ENCODE measurements around the gene UBE3D.
"Not testable (repeated sequence)": the region's sequence is repeated elsewhere in the genome, so short reads cannot be mapped to it uniquely, and the experiment has no call there.

UBE3D gene

DNA sequence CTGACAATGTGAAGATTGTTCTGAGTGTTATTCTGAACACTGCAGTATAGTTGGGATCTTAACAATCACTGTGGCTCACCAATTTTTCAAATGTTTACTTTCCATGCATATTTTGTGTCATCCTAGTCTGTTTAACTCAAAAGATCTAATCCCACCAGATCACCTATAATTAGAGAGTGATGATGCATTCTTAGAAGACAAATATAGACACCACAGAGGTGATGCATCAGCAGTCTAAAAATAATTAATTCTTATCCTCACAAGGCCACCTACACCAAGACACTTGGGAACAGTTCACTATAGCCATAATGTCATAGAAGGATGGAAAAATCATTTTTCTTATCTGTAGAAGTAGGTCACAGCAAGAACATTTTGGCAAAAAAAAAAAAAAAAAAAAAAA is 154.8 kb downstream of the UBE3D start:
- no peak for DNase-seq (ENCODE audit: low read depth in 2 of 2)

DNA sequence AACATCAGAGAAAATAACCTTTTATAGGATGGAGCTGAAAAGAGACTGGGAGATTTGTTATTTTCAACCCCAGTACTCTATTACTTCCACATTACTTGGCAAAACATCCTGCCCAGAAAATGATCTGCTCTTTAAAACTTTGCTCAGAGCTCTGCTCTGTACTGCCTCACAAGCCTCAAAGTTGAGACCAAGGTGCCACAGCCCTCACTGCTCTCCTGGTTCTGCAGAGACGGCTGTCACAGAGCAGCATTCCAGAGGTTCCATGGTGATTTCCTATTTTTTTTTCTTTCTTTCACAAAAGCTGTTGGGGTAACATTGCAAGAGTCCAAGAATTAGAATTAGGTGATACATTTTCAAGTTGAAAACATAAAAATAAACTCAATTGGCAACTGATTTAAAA is 155.2 kb downstream of the UBE3D start:
- DNase-seq (ENCODE audit: low read depth in 2 of 2), result no peak

- DNase-seq (ENCODE audit: low read depth in 2 of 2), result no peak
Observed at GRCh38 chr6:82909551-82909950, 156.1 kb downstream of the UBE3D start.

DNA sequence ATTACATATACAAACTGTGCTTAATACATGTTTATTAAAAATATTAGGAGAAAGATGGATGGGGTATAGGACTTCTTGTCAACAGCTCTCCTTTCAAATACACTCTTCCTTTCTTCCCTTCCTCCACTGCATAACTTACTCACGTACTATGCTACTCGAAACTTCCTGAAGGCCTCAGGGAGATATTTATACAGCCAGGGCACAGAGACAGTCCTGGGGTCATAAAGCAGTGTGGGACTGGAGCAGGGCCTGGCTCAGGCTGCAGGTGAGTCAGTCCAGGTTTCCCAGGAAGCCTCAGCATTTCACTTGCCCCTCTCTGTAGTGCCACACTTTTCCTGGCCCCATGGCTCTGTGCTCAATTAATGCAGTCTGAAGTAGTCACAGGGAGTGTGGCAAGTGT is 157.0 kb downstream of the UBE3D start:
- DNase-seq (ENCODE audit: low read depth in 2 of 2), result no peak

DNA sequence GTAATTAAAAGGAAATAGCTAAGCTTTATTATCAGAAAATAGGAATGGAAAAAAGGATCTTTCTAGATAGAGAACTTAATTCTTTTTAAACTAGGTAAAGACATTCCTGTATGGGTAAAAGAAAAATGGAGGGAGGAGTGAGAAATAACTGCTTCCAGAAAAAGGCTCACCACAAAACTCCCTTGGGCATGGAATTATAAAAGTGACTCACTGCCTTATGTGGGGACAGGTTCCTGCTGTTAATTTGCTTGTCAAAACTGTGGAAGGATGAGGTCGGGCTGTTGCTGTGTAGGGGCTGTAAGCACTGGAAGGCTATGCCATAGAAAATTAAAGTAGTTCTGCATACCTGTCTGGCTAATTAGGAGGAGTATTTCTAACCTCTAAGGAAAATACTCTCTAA is 158.7 kb downstream of the UBE3D start:
- DNase-seq (ENCODE audit: low read depth in 2 of 2), result no peak

DNA sequence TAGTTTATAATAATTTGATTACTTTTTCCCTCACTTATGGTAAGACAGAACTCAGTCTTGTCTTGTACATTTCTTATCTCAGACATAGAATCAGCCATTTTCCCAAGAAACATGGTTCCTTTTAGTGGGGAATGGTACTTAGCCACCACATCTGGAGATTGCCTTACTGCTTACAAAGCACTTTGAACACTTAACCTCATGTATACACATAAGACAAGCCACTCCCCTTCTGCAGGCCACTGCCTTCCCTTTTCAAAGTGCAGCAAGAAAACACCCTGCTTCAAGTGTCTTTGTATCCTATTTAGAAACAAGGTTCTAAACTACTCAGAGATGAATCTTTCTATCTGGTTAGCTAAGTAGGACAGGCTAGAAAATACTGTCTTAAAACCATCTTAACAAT is 159.2 kb downstream of the UBE3D start:
- no peak for DNase-seq (ENCODE audit: low read depth in 2 of 2)

DNA sequence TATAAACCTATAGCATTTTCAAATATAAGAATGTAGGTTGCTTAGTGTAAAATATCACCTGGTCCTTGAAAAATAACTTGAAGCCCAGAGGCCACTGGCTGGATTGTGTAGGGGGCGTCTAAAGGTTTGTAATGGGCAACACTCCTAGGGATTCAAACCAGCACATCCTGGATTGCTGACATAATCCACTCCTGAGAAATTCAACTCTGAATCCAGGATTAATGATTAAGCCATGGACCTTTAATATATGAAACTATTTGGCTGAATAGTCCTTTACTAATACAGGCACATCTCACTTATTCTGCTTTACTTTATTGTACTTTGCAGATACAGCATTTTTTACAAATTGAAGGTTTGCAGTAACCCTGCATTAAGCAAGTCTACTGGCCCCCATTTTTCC is 160.8 kb downstream of the UBE3D start:
- no peak for DNase-seq (ENCODE audit: low read depth in 2 of 2)

DNA sequence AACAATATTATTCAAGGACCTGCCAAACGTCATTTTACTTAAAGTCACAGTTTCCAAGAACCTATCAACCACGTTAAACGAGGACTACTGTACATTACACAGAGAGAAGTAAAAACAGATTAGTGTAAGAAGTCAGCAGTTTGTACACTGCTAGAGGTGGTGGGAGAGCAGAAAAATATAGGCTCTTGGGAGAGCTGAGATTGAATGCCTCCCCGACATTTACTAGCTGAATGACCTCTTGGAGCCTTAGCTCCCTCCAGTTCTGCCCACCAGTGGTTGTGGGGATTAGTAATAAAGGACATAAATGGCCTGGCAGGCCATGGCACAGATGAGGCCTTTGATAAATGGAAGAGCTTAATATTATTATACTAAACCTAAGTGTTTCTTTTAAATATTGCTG is 161.4 kb downstream of the UBE3D start:
- no peak for DNase-seq (ENCODE audit: low read depth in 2 of 2)

DNA sequence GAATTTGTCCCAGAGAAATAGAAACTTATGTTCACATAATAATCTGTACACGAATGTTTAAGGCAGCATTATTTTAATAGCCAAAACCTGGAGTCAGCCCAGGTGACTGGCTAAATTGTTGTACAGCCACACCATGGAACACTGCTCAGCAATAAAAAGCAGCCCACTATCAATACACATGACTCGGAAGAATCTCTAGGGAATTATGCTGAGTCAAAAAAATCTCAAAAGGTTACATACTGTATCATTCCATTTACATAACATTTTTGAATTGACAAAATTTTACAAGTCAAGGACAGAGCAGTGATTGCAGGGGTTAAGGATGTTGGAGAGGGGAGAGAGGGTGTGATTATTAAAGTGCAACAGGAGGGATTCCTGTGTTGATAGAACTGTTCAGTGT is 163.4 kb downstream of the UBE3D start:
- no peak for DNase-seq (ENCODE audit: low read depth in 2 of 2)

GRCh38 chr6:82894653-82895259 is 170.9 kb downstream of the UBE3D start:
- no peak for DNase-seq (ENCODE audit: low read depth in 2 of 2)

- DNase-seq (ENCODE audit: low read depth in 2 of 2), result no peak
Observed at GRCh38 chr6:82893889-82894652, 171.6 kb downstream of the UBE3D start.

- DNase-seq (ENCODE audit: low read depth in 2 of 2), result not testable (repeated sequence)
Observed at GRCh38 chr6:82891503-82891902, 174.1 kb downstream of the UBE3D start.

DNA sequence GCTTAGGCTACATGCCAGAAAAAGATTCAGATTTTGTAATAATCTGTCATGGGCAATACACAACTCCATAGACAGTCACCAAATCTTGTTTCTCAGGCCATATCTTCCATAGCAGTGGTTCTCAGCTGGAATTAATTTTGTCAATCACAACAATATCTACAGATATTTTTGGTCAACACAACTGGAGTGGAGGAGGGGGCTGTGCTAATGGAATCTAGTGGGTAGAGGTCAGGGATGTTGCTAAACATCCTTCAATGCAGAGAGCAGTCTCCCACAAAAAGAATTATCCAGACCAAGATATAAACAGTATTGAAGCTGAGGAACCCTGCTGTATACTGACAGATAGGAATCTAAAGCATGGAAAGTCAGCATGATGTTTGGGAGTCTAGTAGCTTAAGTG is 174.6 kb downstream of the UBE3D start:
- DNase-seq (ENCODE audit: low read depth in 2 of 2), result no peak

DNA sequence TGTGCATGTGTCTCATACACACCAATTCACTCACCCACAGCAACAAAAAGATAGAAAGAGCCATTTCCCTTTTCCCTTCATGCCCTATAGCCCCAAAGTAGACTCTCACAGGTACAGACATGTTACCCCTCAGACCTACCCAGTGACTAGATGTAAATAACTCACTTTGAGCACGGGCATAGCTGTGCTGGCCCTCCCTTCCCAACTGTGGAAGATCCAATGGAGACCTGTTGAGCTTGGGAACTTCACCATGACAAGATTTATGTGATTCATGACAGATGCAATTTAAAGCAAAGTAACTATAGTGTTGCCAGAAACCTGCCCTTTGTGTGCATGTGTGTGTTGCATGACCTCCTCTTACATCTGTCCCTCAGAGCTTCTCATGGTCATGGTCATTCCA is 175.4 kb downstream of the UBE3D start:
- no peak for DNase-seq (ENCODE audit: low read depth in 2 of 2)

GRCh38 chr6:82889143-82889542 is 176.5 kb downstream of the UBE3D start:
- no peak for DNase-seq (ENCODE audit: low read depth in 2 of 2)

- no peak for DNase-seq (ENCODE audit: low read depth in 2 of 2)
Observed at GRCh38 chr6:82882363-82883023, 183.1 kb downstream of the UBE3D start.

DNA sequence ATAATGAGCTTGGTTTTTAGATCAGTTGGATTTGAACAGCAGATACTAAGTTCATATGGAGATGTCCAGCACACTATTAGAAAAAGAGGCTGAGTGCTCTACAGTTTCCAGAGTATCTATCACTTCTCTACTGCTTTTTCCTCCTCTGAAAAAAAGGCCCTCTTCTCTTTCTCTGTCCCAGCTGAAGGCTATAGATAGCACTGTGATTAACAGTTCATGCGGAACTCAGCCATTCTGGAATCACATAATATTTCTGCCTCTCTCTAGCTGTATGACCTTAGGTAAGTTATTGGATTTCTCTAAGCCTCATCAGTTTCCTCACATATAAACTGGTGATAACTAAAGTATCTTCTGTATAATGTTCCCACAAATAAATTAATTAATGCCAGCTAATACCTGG is 184.1 kb downstream of the UBE3D start:
- no peak for DNase-seq (ENCODE audit: low read depth in 2 of 2)

DNA sequence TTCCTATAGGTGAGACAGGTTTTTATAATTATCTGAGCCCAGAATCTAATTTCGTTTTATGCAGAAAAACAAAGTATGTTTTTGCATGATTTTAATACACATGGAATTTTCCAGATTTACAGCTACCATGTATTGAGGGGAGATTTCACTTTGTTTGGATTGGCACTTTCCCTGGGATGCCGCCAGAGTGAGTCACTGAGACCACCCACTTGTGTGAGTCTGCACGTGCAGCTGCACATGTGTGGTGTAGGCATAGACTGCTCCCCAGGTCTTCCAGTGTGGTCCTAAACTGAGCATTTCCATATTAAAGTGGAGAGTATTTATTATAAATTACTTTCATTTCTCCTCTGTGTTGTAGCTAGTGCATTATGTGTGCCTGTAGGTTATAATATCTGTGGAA is 186.8 kb downstream of the UBE3D start:
- DNase-seq (ENCODE audit: low read depth in 2 of 2), result no peak

DNA sequence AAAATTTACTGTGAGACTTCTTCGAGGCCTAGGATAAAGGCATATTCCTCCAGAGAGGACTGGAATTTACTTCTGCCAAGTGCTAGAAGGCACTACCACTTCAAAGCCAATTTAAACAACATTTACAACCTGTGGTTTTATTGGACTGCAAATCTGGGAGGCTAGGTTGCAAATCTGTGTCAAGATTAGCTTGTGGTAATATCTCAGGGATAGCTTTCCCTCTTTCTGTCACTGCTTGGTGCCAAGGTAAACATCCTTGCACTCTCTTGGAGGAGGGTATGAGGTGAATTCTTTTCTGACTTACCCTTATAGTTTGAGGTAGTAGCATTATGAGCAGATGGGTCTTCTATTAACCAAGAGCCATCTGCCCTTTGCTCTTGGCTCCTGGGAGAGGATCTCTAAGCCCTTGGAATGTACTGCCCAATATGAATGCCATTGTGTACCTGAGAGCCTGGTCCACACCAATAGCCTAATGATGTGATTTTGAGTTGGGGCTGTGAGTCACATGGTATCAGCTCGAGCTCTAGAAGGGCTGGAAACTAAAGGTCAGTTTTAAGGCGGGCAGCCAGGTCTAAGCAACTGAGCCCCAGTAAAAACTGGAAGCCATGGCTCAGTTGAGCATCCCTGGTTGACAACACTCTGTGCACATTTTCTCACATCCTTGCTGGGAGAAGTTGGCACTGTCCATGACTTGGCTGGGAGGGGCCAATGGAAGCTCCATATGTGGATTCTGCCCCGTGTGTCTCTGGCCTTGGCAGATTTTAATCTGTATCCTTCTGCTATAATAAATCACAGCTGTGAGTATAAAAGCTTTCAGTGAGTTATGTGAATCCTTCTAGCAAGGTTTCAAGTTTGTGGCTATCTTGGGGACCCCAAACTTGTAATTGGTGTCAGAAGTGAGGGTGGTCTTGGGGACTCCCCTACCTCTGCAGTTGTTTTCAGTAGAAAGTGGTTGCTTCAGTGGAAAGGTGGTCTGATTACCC is 188.1 kb downstream of the UBE3D start:
- no peak for DNase-seq (ENCODE audit: low read depth in 2 of 2)

- DNase-seq (ENCODE audit: low read depth in 2 of 2), result no peak
Observed at GRCh38 chr6:82875573-82876185, 190.0 kb downstream of the UBE3D start.

DNA sequence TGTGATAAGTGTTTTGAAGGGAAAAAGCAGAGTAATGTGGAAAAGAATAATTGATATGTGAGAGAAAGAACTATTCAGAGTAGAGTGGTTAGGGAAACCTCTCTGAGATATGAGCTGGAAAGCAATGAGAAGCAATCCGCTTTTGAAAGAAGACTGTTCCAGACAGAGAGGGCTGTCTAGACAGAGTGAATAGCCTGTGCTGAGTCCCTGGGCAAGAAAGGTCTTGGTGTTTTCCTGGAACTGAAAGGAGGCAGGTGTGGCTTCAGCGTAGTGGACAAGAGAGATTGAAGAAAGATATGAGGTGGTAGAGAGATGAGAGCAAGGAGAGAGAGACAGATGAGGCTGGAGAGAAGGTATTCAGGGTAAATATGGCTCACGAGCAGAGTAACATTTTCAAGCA is 190.8 kb downstream of the UBE3D start:
- DNase-seq (ENCODE audit: low read depth in 2 of 2), result no peak

DNA sequence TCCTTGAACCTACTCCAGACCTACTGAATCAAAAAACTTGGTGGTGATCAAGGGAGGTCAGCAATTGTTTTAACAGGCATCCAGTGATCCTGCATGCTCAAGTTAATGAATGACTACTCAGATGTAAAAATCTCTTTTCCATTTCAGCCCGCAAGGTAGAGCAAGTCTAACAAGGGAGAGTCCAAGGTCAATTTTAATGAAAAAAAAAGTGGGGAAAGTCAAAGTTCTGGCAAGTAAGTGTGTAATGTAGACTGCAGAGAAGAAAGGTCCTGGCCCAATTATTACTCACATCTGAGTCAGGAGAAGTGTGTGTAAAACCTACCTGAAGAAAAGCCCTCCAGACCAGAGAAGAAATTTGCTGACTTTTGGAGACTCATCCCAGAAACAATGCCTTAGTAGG is 193.5 kb downstream of the UBE3D start:
- no peak for DNase-seq (ENCODE audit: low read depth in 2 of 2)
